Brain microvascular endothelial cell (primary cell): ENCODE measurements around the gene HECTD4.

Experiments
- DNase-seq: peaks from one replicate; pipeline ENCODE4 v3.0.0-alpha.2; 2020
- H3K27ac ChIP-seq: fragments of 250-450 bp; sonication (Bioruptor Pico); 2 replicates; pipeline ENCODE4 v1.5.1; 2020; ENCODE audit warnings: mild to moderate bottlenecking, moderate library complexity
- H3K27me3 ChIP-seq: fragments of 250-450 bp; sonication (Bioruptor Pico); replicated peaks from 2 replicates; pipeline ENCODE4 v1.5.1; 2020; ENCODE audit warnings: mild to moderate bottlenecking
- H3K36me3 ChIP-seq: fragments of 250-450 bp; sonication (Bioruptor Pico); replicated peaks from 2 replicates; pipeline ENCODE4 v1.5.1; 2020; ENCODE audit warnings: mild to moderate bottlenecking
- H3K4me3 ChIP-seq: 2 replicates; pipeline ENCODE4 v1.5.1; 2011; ENCODE audit warnings: low read depth, mild to moderate bottlenecking, control low read depth, low read length, moderate library complexity
- CTCF ChIP-seq: IDR thresholded peaks from 2 replicates; pipeline ENCODE4 v1.5.1; 2011; ENCODE audit warnings: low read depth, mild to moderate bottlenecking, moderate library complexity, low read length, control low read depth, inconsistent platforms; ENCODE audit errors: missing control alignments
- in situ Hi-C: cut with HindIII; loops from 2 replicates; pipeline ENCODE4 v1.10.0; 2017; ENCODE audit warnings: low sequenced_read_pairs, low pct_ligation_motif_present

Gene HECTD4

GRCh38 chr12:112188130-112188830 lies 194.0 kb downstream of the HECTD4 start:
- Histone ChIP-seq H3K4me3 (no peak overlapping the region), H3K36me3 (peaks cover 32% of the 10 kb centered on the region), H3K27ac (no peak overlapping the region), H3K27me3 (no peaks in the 10 kb centered on the region)
- TF ChIP-seq CTCF, result no peak
- DNase-seq, result no peak
- in situ Hi-C loops, result no loop called here

- H3K27ac ChIP-seq, result no peak overlapping the region
- peaks cover 15% of the 10 kb centered on the region for H3K36me3 ChIP-seq
- in situ Hi-C loops, result no loop called here
- H3K27me3 ChIP-seq, result no peaks in the 10 kb centered on the region
- H3K4me3 ChIP-seq, result no peak overlapping the region
- no peak for TF ChIP-seq CTCF
- DNase-seq, result no peak
Measured at GRCh38 chr12:112185093-112185923, 196.9 kb downstream of the HECTD4 start.

- in situ Hi-C loops, result no loop called here
- H3K27ac ChIP-seq, result no peak overlapping the region
- TF ChIP-seq CTCF, result no peak
- no peak for DNase-seq
- no peaks in the 10 kb centered on the region for H3K27me3 ChIP-seq
- no peak overlapping the region for H3K4me3 ChIP-seq
- peaks cover 17% of the 10 kb centered on the region for H3K36me3 ChIP-seq
Measured at GRCh38 chr12:112184056-112184887, 198.0 kb downstream of the HECTD4 start.

- in situ Hi-C loops, result no loop called here
- Histone ChIP-seq H3K27me3 (no peaks in the 10 kb centered on the region), H3K4me3 (no peak overlapping the region), H3K36me3 (peaks cover 20% of the 10 kb centered on the region), H3K27ac (no peak overlapping the region)
- TF ChIP-seq CTCF, result no peak
- peak; percentile 6 for DNase-seq
Measured at GRCh38 chr12:112183141-112184021, 198.8 kb downstream of the HECTD4 start.

GRCh38 chr12:112182499-112182898 lies 199.7 kb downstream of the HECTD4 start:
- no peak for TF ChIP-seq CTCF
- peaks cover 22% of the 10 kb centered on the region for H3K36me3 ChIP-seq
- DNase-seq, result no peak
- H3K27me3 ChIP-seq, result no peaks in the 10 kb centered on the region
- H3K4me3 ChIP-seq, result no peak overlapping the region
- in situ Hi-C loops, result no loop called here
- no peak overlapping the region for H3K27ac ChIP-seq
